GM23338 (cell line): ENCODE measurements around the gene PHF20. TPM values are rescaled to one million over a fixed set of nuclear protein-coding genes. Genes with fewer than 3 reads are reported as not detected.

ENCODE experiments used
- ATAC-seq: fragments of 200-7000 bp; cut with Tn5 transposase; 3 replicates; pipeline ENCODE4 v1.9.1; 2020
- DNase-seq: peaks from one replicate; pipeline ENCODE4 v3.0.0-alpha.2; 2015; ENCODE audit warnings: low spot score
- H2AFZ ChIP-seq: fragments of 200-600 bp; sonication (generic); 2 replicates; pipeline ENCODE4 v1.8.0; 2016; ENCODE audit warnings: antibody characterized with exemption, mild to moderate bottlenecking, moderate library complexity
- H3F3A ChIP-seq: fragments of 200-600 bp; sonication (generic); replicated peaks from 2 replicates; pipeline ENCODE4 v1.8.0; 2017; ENCODE audit warnings: antibody characterized with exemption, mixed run types, low read depth
- H3K27ac ChIP-seq: fragments of 200-600 bp; sonication (generic); 2 replicates; pipeline ENCODE4 v1.6.1; 2016; ENCODE audit warnings: low read depth
- H3K27me3 ChIP-seq: fragments of 200-600 bp; sonication (generic); 2 replicates; pipeline ENCODE4 v1.8.0; 2016; ENCODE audit warnings: mild to moderate bottlenecking, mixed run types, moderate library complexity; ENCODE audit not compliant: insufficient read depth
- H3K36me3 ChIP-seq: fragments of 200-600 bp; sonication (generic); 2 replicates; pipeline ENCODE4 v1.8.0; 2016; ENCODE audit warnings: mild to moderate bottlenecking; ENCODE audit not compliant: insufficient read depth
- H3K4me1 ChIP-seq: fragments of 200-600 bp; sonication (generic); 2 replicates; pipeline ENCODE4 v1.8.0; 2016; ENCODE audit warnings: mild to moderate bottlenecking, moderate library complexity; ENCODE audit not compliant: insufficient read depth
- H3K4me2 ChIP-seq: fragments of 200-600 bp; sonication (generic); 2 replicates; pipeline ENCODE4 v1.7.1; 2017; ENCODE audit warnings: mixed run types
- H3K4me3 ChIP-seq: fragments of 200-600 bp; sonication (generic); 2 replicates; pipeline ENCODE4 v1.6.1; 2016; ENCODE audit warnings: mixed run types
- H3K79me2 ChIP-seq: fragments of 200-600 bp; sonication (generic); replicated peaks from 2 replicates; pipeline ENCODE4 v1.8.0; 2017; ENCODE audit warnings: mild to moderate bottlenecking; ENCODE audit not compliant: insufficient read depth
- H3K9me2 ChIP-seq: fragments of 200-600 bp; sonication (generic); 2 replicates; pipeline ENCODE4 v1.8.0; 2017; ENCODE audit not compliant: insufficient read depth
- H4K20me1 ChIP-seq: fragments of 200-600 bp; sonication (generic); replicated peaks from 2 replicates; pipeline ENCODE4 v1.8.0; 2017; ENCODE audit warnings: mild to moderate bottlenecking; ENCODE audit not compliant: insufficient read depth
- H3K27ac Mint-ChIP-seq: 2 replicates; pipeline ENCODE4 v1.8.0; 2020; ENCODE audit warnings: inconsistent platforms, mild to moderate bottlenecking, moderate library complexity, mixed read lengths
- H3K27me3 Mint-ChIP-seq: 3 replicates; pipeline ENCODE4 v1.8.0; 2022; ENCODE audit warnings: low read depth, mild to moderate bottlenecking, moderate library complexity, mixed read lengths, inconsistent platforms; ENCODE audit not compliant: insufficient read depth, poor library complexity
- H3K36me3 Mint-ChIP-seq: 3 replicates; pipeline ENCODE4 v1.8.0; 2021; ENCODE audit warnings: low read depth, mild to moderate bottlenecking, inconsistent platforms, moderate library complexity, mixed read lengths
- H3K4me1 Mint-ChIP-seq: 3 replicates; pipeline ENCODE4 v1.8.0; 2020; ENCODE audit warnings: mild to moderate bottlenecking, inconsistent platforms, mixed read lengths
- H3K4me3 Mint-ChIP-seq: 3 replicates; pipeline ENCODE4 v1.8.0; 2021; ENCODE audit warnings: moderate library complexity, mild to moderate bottlenecking, inconsistent platforms, mixed read lengths
- H3K9me3 Mint-ChIP-seq: 3 replicates; pipeline ENCODE4 v1.8.0; 2020; ENCODE audit warnings: moderate library complexity, mild to moderate bottlenecking, inconsistent platforms, mixed read lengths
- ETS1 ChIP-seq: IDR thresholded peaks from 2 replicates; pipeline ENCODE4 v1.6.1; 2016; ENCODE audit warnings: antibody characterized with exemption
- JUNB ChIP-seq: IDR thresholded peaks from one replicate; pipeline ENCODE4 v1.6.1; 2016; ENCODE audit warnings: antibody characterized with exemption; ENCODE audit not compliant: unreplicated experiment
- STAT1 ChIP-seq: IDR thresholded peaks from one replicate; pipeline ENCODE4 v1.6.1; 2016; ENCODE audit warnings: antibody characterized with exemption; ENCODE audit not compliant: unreplicated experiment
- polyA plus RNA-seq: library from polyadenylated mRNA; unstranded; fragments of >200 nt; fragmentation: Nextera tagmentation; extraction: Ambion mirVana; gene quantifications from 2 replicates; pipeline ENCODE4 v1.2.1, GENCODE V29; 2016
- total RNA-seq: library from RNA; depleted of rRNA; stranded (reverse); fragments of >200 nt; shearing (Covaris generic); gene quantifications from 2 replicates; pipeline ENCODE4 v1.2.3, GENCODE V29; 2014
- TF ChIP-seq, protein P1 (sequence below), 2 experiments: fragments of 200-600 bp in 1 of 2; sonication (generic) in 1 of 2; conservative IDR thresholded peaks; 2 replicates each; pipeline versions ENCODE4 v1.5.1 to v1.6.1; 2016 to 2017; ENCODE audit warnings: antibody characterized with exemption in 2 of 2, low read depth in 2 of 2, mild to moderate bottlenecking in 2 of 2, moderate library complexity in 1 of 2
- TF ChIP-seq, protein P2 (sequence below): fragments of 250-450 bp; sonication (Bioruptor Pico); IDR thresholded peaks from 2 replicates; pipeline ENCODE4 v1.5.0; 2020; ENCODE audit warnings: mild to moderate bottlenecking, moderate library complexity

PHF20 gene
- total and polyA plus RNA-seq, 2 experiments from 2014 or later = 71.8 to 103 TPM

DNA sequence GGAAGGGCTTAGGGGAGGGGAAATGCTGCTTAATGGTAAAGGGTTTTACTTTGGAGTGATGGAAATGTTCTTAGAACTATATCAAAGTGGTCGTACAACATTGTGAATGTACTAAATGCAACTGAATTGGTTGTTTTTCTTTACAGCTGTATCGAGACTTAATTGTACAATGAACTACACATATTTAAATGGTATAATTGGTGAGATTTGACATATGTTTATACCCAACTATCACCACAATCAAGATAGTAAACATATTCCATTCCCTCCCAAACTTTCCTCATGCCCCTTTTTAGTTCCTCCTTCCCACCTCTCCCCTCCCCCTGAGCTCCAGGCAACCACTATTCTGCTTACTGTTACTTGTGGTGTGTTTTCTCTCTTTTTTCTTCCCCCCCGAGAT lies 138.4 kb downstream of the PHF20 start (continued):
- TF ChIP-seq, protein P1, sequence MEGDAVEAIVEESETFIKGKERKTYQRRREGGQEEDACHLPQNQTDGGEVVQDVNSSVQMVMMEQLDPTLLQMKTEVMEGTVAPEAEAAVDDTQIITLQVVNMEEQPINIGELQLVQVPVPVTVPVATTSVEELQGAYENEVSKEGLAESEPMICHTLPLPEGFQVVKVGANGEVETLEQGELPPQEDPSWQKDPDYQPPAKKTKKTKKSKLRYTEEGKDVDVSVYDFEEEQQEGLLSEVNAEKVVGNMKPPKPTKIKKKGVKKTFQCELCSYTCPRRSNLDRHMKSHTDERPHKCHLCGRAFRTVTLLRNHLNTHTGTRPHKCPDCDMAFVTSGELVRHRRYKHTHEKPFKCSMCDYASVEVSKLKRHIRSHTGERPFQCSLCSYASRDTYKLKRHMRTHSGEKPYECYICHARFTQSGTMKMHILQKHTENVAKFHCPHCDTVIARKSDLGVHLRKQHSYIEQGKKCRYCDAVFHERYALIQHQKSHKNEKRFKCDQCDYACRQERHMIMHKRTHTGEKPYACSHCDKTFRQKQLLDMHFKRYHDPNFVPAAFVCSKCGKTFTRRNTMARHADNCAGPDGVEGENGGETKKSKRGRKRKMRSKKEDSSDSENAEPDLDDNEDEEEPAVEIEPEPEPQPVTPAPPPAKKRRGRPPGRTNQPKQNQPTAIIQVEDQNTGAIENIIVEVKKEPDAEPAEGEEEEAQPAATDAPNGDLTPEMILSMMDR (conservative IDR thresholded peaks at IDR 0.05; ENCODE audit: low read depth in 2 of 2) = no peak
- TF ChIP-seq JUNB = no peak
- TF ChIP-seq, protein P2, sequence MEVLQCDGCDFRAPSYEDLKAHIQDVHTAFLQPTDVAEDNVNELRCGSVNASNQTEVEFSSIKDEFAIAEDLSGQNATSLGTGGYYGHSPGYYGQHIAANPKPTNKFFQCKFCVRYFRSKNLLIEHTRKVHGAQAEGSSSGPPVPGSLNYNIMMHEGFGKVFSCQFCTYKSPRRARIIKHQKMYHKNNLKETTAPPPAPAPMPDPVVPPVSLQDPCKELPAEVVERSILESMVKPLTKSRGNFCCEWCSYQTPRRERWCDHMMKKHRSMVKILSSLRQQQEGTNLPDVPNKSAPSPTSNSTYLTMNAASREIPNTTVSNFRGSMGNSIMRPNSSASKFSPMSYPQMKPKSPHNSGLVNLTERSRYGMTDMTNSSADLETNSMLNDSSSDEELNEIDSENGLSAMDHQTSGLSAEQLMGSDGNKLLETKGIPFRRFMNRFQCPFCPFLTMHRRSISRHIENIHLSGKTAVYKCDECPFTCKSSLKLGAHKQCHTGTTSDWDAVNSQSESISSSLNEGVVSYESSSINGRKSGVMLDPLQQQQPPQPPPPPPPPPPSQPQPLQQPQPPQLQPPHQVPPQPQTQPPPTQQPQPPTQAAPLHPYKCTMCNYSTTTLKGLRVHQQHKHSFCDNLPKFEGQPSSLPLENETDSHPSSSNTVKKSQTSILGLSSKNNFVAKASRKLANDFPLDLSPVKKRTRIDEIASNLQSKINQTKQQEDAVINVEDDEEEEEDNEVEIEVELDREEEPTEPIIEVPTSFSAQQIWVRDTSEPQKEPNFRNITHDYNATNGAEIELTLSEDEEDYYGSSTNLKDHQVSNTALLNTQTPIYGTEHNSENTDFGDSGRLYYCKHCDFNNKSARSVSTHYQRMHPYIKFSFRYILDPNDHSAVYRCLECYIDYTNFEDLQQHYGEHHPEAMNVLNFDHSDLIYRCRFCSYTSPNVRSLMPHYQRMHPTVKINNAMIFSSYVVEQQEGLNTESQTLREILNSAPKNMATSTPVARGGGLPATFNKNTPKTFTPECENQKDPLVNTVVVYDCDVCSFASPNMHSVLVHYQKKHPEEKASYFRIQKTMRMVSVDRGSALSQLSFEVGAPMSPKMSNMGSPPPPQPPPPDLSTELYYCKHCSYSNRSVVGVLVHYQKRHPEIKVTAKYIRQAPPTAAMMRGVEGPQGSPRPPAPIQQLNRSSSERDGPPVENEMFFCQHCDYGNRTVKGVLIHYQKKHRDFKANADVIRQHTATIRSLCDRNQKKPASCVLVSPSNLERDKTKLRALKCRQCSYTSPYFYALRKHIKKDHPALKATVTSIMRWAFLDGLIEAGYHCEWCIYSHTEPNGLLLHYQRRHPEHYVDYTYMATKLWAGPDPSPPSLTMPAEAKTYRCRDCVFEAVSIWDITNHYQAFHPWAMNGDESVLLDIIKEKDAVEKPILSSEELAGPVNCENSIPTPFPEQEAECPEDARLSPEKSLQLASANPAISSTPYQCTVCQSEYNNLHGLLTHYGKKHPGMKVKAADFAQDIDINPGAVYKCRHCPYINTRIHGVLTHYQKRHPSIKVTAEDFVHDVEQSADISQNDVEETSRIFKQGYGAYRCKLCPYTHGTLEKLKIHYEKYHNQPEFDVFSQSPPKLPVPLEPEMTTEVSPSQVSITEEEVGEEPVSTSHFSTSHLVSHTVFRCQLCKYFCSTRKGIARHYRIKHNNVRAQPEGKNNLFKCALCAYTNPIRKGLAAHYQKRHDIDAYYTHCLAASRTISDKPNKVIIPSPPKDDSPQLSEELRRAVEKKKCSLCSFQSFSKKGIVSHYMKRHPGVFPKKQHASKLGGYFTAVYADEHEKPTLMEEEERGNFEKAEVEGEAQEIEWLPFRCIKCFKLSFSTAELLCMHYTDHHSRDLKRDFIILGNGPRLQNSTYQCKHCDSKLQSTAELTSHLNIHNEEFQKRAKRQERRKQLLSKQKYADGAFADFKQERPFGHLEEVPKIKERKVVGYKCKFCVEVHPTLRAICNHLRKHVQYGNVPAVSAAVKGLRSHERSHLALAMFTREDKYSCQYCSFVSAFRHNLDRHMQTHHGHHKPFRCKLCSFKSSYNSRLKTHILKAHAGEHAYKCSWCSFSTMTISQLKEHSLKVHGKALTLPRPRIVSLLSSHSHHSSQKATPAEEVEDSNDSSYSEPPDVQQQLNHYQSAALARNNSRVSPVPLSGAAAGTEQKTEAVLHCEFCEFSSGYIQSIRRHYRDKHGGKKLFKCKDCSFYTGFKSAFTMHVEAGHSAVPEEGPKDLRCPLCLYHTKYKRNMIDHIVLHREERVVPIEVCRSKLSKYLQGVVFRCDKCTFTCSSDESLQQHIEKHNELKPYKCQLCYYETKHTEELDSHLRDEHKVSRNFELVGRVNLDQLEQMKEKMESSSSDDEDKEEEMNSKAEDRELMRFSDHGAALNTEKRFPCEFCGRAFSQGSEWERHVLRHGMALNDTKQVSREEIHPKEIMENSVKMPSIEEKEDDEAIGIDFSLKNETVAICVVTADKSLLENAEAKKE = no peak
- no peak for TF ChIP-seq STAT1

- ATAC-seq = no peak
- no peak for DNase-seq
- Histone ChIP-seq H3F3A (no peaks in the 10 kb centered on the region), H3K4me1 (peaks cover 5% of the 10 kb centered on the region), H2AFZ (no peak overlapping the region), H3K36me3 (peaks cover 20% of the 10 kb centered on the region), H3K27ac (no peak overlapping the region), H4K20me1 (no peaks in the 10 kb centered on the region; the same call in 1 of the 2 replicates), H3K27me3 (no peaks in the 10 kb centered on the region), H3K79me2 (no peaks in the 10 kb centered on the region), H3K4me3 (no peak overlapping the region), H3K9me2 (no peaks in the 10 kb centered on the region), H3K4me2 (no peak overlapping the region)
- no peaks in the 10 kb centered on the region for H3K9me3 Mint-ChIP-seq
- peaks cover 8% of the 10 kb centered on the region for H3K27me3 Mint-ChIP-seq
- no peak overlapping the region for H3K4me3 Mint-ChIP-seq
- TF ChIP-seq STAT1 (no peak), JUNB (no peak), ETS1 (no peak)
- peaks cover 12% of the 10 kb centered on the region for H3K4me1 Mint-ChIP-seq
- H3K27ac Mint-ChIP-seq = no peak overlapping the region
- peaks cover 33% of the 10 kb centered on the region for H3K36me3 Mint-ChIP-seq
Measured at GRCh38 chr20:35912881-35913280, 141.1 kb downstream of the PHF20 start.
